Gastrocnemius medialis (tissue), 4 donors: Measurements from ENCODE around the gene RORB. TPM values are rescaled to one million over a fixed set of nuclear protein-coding genes. Genes with fewer than 3 reads are reported as not detected.

Experiments used
- ATAC-seq, 2 donors: fragments of 150-250 bp; one replicate each; pipeline ENCODE4 v1.9.1; 2016
- DNase-seq, 2 donors: peaks; one replicate each; pipeline ENCODE4 v3.0.0-alpha.2; 2019
- H3K27ac ChIP-seq, 4 donors: fragments of 200-600 bp; sonication (generic); 1 replicate in 1 of 4; 2 replicates in 3 of 4; pipeline ENCODE4 v1.5.1; 2016 to 2018; ENCODE audit warnings: mild to moderate bottlenecking in 2 of 4, moderate library complexity in 1 of 4
- H3K27me3 ChIP-seq, 3 donors: fragments of 200-600 bp; sonication (generic) in 2 of 3; 1 replicate in 1 of 3; 2 replicates in 2 of 3; pipeline versions ENCODE4 v1.5.1 to v1.6.0; 2016 to 2019; ENCODE audit warnings: mild to moderate bottlenecking in 1 of 3, moderate library complexity in 1 of 3
- H3K36me3 ChIP-seq, 2 donors: fragments of 200-600 bp; sonication (generic) in 1 of 2; one replicate each; pipeline ENCODE4 v1.5.1; 2017 to 2018
- H3K4me1 ChIP-seq, 2 donors: fragments of 200-600 bp; sonication (generic) in 1 of 2; one replicate each; pipeline ENCODE4 v1.5.1; 2016 to 2017; ENCODE audit warnings: mild to moderate bottlenecking in 2 of 2
- H3K4me3 ChIP-seq, 4 donors: fragments of 200-600 bp; sonication (generic) in 3 of 4; 1 replicate in 1 of 4; 2 replicates in 3 of 4; pipeline ENCODE4 v1.5.1; 2016 to 2019; ENCODE audit warnings: mild to moderate bottlenecking in 2 of 4
- H3K9me3 ChIP-seq, 3 donors: fragments of 200-600 bp; sonication (generic) in 2 of 3; 1 replicate in 1 of 3; 2 replicates in 2 of 3; pipeline ENCODE4 v1.5.1; 2016 to 2019
- POLR2A ChIP-seq, 2 donors: fragments of 450-650 bp; IDR thresholded peaks; one replicate each; pipeline ENCODE4 v1.6.1; 2017; ENCODE audit warnings: antibody characterized with exemption in 2 of 2, mild to moderate bottlenecking in 2 of 2, moderate library complexity in 2 of 2
- in situ Hi-C, 4 donors: fragments of 200-750 bp; cut with MboI; loops; one replicate each; pipeline versions ENCODE4 v1.15.0 to v1.8.0; 2017; ENCODE audit warnings: low sequenced_read_pairs in 4 of 4
- intact Hi-C: fragments of 100-400 bp; cut with DNase I; formaldehyde crosslinking; loops from one replicate; pipeline ENCODE4 v1.15.1; 2023; ENCODE audit warnings: low total_unique reads
- total RNA-seq, 4 donors: library from RNA; depleted of rRNA; stranded (reverse); fragments of >200 nt; gene quantifications; one replicate each; pipeline versions ENCODE4 v1.1.0 to v1.2.3, GENCODE V29; 2016
- TF ChIP-seq, protein P1 (sequence below), 5 experiments: fragments of 450-650 bp in 3 of 5; fragments of 200-600 bp in 2 of 5; sonication (generic) in 2 of 5; IDR thresholded peaks in 4 of 5; conservative IDR thresholded peaks in 1 of 5; 1 replicate in 4 of 5; 2 replicates in 1 of 5; pipeline ENCODE4 v1.5.1; 2016 to 2019; ENCODE audit warnings: antibody characterized with exemption in 5 of 5, mild to moderate bottlenecking in 3 of 5, moderate library complexity in 3 of 5

The RORB gene
- total RNA-seq, 4 donors from 2014 or later: 0.10 TPM; not detected in 3

DNA sequence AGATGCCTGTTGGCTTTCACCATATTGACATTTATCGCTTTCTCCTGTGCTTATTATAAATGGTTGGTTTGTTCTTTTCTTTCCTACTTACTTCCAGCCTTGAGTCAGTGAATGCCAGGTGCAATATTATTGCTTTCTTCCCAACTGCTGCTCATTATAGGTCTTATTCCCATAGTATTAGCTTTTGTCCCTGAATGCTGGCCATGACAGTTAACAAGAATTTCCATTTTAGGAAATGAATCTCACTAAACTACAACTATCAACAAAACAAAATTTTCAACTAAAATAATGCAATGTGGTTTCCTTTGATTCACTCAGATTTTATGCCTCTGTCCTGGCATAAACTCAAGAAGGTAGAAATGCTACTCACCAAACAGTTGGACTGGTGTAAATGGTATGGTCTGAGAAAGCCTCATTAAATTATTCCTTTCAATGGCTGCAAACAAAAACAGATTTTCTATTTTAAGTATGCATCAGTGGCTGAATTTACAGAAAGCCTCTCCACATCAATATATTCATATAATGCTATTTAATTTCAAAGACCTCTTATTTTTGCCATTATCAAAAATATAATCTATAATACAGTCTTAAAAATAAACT lies 245.2 kb downstream of the RORB start:
- Histone ChIP-seq H3K36me3 (no peaks in the 10 kb centered on the region), H3K27me3 (no peaks in the 10 kb centered on the region), H3K4me3 (no peak overlapping the region), H3K9me3 (no peaks in the 10 kb centered on the region), H3K4me1 (no peaks in the 10 kb centered on the region), H3K27ac (no peak overlapping the region)
- TF ChIP-seq, protein P1, sequence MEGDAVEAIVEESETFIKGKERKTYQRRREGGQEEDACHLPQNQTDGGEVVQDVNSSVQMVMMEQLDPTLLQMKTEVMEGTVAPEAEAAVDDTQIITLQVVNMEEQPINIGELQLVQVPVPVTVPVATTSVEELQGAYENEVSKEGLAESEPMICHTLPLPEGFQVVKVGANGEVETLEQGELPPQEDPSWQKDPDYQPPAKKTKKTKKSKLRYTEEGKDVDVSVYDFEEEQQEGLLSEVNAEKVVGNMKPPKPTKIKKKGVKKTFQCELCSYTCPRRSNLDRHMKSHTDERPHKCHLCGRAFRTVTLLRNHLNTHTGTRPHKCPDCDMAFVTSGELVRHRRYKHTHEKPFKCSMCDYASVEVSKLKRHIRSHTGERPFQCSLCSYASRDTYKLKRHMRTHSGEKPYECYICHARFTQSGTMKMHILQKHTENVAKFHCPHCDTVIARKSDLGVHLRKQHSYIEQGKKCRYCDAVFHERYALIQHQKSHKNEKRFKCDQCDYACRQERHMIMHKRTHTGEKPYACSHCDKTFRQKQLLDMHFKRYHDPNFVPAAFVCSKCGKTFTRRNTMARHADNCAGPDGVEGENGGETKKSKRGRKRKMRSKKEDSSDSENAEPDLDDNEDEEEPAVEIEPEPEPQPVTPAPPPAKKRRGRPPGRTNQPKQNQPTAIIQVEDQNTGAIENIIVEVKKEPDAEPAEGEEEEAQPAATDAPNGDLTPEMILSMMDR (IDR thresholded peaks at IDR 0.05 in 4 of 5, conservative IDR thresholded peaks at IDR 0.05 in 1 of 5): no peak
- no peak for TF ChIP-seq POLR2A (IDR thresholded peaks at IDR 0.05)
- intact Hi-C loops: no loop called here
- no peak for ATAC-seq
- in situ Hi-C loops: no loop called here
- no peak for DNase-seq
